H1 (cell line): ENCODE data around the gene CWC15. TPM values are rescaled to one million over a fixed set of nuclear protein-coding genes. Genes with fewer than 3 reads are reported as not detected.

Source experiments
- CTCF ChIA-PET: fragments of 300-600 bp; sonication (Branson Sonifier 250); formaldehyde crosslinking; loops from one replicate; lab custom pipeline; 2021; ENCODE audit not compliant: partially characterized antibody; lab: Charles Lee
- POLR2A ChIA-PET: fragments of 300-600 bp; sonication (Branson Sonifier 250); formaldehyde crosslinking; loops from one replicate; lab custom pipeline; 2021; ENCODE audit warnings: inconsistent platforms; ENCODE audit not compliant: partially characterized antibody; lab: Charles Lee
- DNase-seq, 2 experiments: peaks; one replicate each; pipeline versions ENCODE4 v3.0.0 to v3.0.0-alpha.2; 2010 to 2022; ENCODE audit warnings: low spot score in 2 of 2, low read depth in 1 of 2, mixed read lengths in 1 of 2
- FAIRE-seq: peaks from 2 replicates; lab custom pipeline; 2011; peaks lifted over from hg19 to GRCh38; lab: Jason Lieb, UNC
- H2AFZ ChIP-seq: 2 replicates; pipeline ENCODE4 v1.8.1; 2012; ENCODE audit warnings: low read length, inconsistent platforms
- H2AK5ac ChIP-seq: 2 replicates; pipeline ENCODE4 v1.6.1; 2013; ENCODE audit warnings: low read depth, low read length
- H2BK120ac ChIP-seq: replicated peaks from 2 replicates; pipeline ENCODE3; 2013; ENCODE audit warnings: low read depth, low read length, inconsistent platforms
- H2BK12ac ChIP-seq: 2 replicates; pipeline ENCODE4 v1.6.1; 2013; ENCODE audit warnings: low read depth, low read length
- H2BK15ac ChIP-seq: 2 replicates; pipeline ENCODE4 v1.6.1; 2013; ENCODE audit warnings: low read length
- H2BK20ac ChIP-seq: 2 replicates; pipeline ENCODE4 v1.6.1; 2013; ENCODE audit warnings: low read length
- H2BK5ac ChIP-seq: 2 replicates; pipeline ENCODE4 v1.6.1; 2013; ENCODE audit warnings: low read depth, low read length
- H3K14ac ChIP-seq: 2 replicates; pipeline ENCODE4 v1.6.1; 2013; ENCODE audit warnings: inconsistent platforms; ENCODE audit not compliant: insufficient read length
- H3K18ac ChIP-seq: 2 replicates; pipeline ENCODE4 v1.6.1; 2013; ENCODE audit warnings: low read length; ENCODE audit errors: extremely low read depth
- H3K23ac ChIP-seq: 2 replicates; pipeline ENCODE4 v1.6.1; 2013; ENCODE audit warnings: inconsistent platforms; ENCODE audit not compliant: insufficient read length
- H3K23me2 ChIP-seq: 2 replicates; pipeline ENCODE4 v1.6.1; 2013; ENCODE audit warnings: low read depth, low read length
- H3K27ac ChIP-seq: 2 replicates; pipeline ENCODE4 v1.6.1; 2011; ENCODE audit warnings: low read depth, low read length, inconsistent platforms
- H3K27me3 ChIP-seq, 4 experiments: replicated peaks in 1 of 4; 1 replicate in 1 of 4; 2 replicates in 3 of 4; pipeline versions ENCODE4 v1.6.1 to v1.8.1; 2011 to 2013; ENCODE audit warnings: low read length in 3 of 4, mild to moderate bottlenecking in 3 of 4, inconsistent platforms in 2 of 4, mixed read lengths in 2 of 4, moderate library complexity in 1 of 4; ENCODE audit not compliant: control insufficient read depth in 3 of 4, insufficient read depth in 3 of 4; ENCODE audit errors: extremely low read depth in 1 of 4
- H3K36me3 ChIP-seq, 4 experiments: 2 replicates each; pipeline versions ENCODE4 v1.6.1 to v1.8.1; 2011 to 2013; ENCODE audit warnings: mild to moderate bottlenecking in 4 of 4, low read length in 3 of 4, moderate library complexity in 2 of 4, control low read depth in 1 of 4, inconsistent platforms in 1 of 4; ENCODE audit not compliant: insufficient read depth in 4 of 4, control insufficient read depth in 2 of 4
- H3K4ac ChIP-seq: replicated peaks from 2 replicates; pipeline ENCODE3; 2013; ENCODE audit warnings: low read length, low read depth, mixed read lengths, inconsistent platforms; ENCODE audit not compliant: insufficient read length
- H3K4me1 ChIP-seq, 4 experiments: replicated peaks in 1 of 4; 1 replicate in 1 of 4; 2 replicates in 3 of 4; pipeline versions ENCODE4 v1.6.1 to v1.8.1; 2011 to 2013; ENCODE audit warnings: low read length in 3 of 4, inconsistent platforms in 2 of 4, mixed read lengths in 1 of 4; ENCODE audit not compliant: insufficient read depth in 4 of 4, control insufficient read depth in 3 of 4
- H3K4me2 ChIP-seq, 2 experiments: 2 replicates each; pipeline versions ENCODE4 v1.6.1 to v1.8.1; 2011 to 2013; ENCODE audit warnings: low read depth in 2 of 2, low read length in 2 of 2, control low read depth in 1 of 2, inconsistent platforms in 1 of 2, mild to moderate bottlenecking in 1 of 2; ENCODE audit not compliant: insufficient read depth in 1 of 2
- H3K4me3 ChIP-seq, 4 experiments: fragments of 200-600, 300-600 bp in 1 of 4; sonication (generic), shearing (Covaris generic), sonication (Bioruptor Twin) in 1 of 4; 2 replicates each; pipeline versions ENCODE4 v1.5.1 to v1.8.1; 2011 to 2016; ENCODE audit warnings: low read length in 4 of 4, low read depth in 3 of 4, control low read depth in 2 of 4, inconsistent platforms in 2 of 4, mild to moderate bottlenecking in 2 of 4, mixed read lengths in 1 of 4, moderate library complexity in 1 of 4; ENCODE audit not compliant: insufficient read depth in 2 of 4; ENCODE audit errors: extremely low read depth in 1 of 4
- H3K56ac ChIP-seq: replicated peaks from 2 replicates; pipeline ENCODE3; 2013; ENCODE audit warnings: low read depth, mild to moderate bottlenecking, mixed read lengths, low read length, inconsistent platforms; ENCODE audit not compliant: insufficient read length
- H3K79me1 ChIP-seq: 2 replicates; pipeline ENCODE4 v1.6.1; 2013; ENCODE audit warnings: low read depth, low read length, control low read depth
- H3K79me2 ChIP-seq, 2 experiments: 2 replicates each; pipeline versions ENCODE4 v1.6.1 to v1.8.1; 2012 to 2013; ENCODE audit warnings: low read length in 2 of 2, mild to moderate bottlenecking in 2 of 2, inconsistent platforms in 1 of 2; ENCODE audit not compliant: insufficient read depth in 2 of 2, control insufficient read depth in 1 of 2
- H3K9ac ChIP-seq, 4 experiments: replicated peaks in 1 of 4; 1 replicate in 1 of 4; 2 replicates in 3 of 4; pipeline versions ENCODE4 v1.6.1 to v1.8.1; 2011 to 2013; ENCODE audit warnings: low read depth in 3 of 4, low read length in 3 of 4, control low read depth in 2 of 4, mild to moderate bottlenecking in 2 of 4, moderate library complexity in 2 of 4, inconsistent platforms in 1 of 4; ENCODE audit errors: extremely low read depth in 1 of 4
- H3K9me3 ChIP-seq, 2 experiments: 2 replicates each; pipeline versions ENCODE4 v1.6.1 to v1.8.1; 2012 to 2013; ENCODE audit warnings: mild to moderate bottlenecking in 2 of 2, moderate library complexity in 2 of 2, control low read depth in 1 of 2, inconsistent platforms in 1 of 2, low read depth in 1 of 2, low read length in 1 of 2, mixed read lengths in 1 of 2; ENCODE audit not compliant: insufficient read depth in 2 of 2
- H4K20me1 ChIP-seq, 2 experiments: replicated peaks in 1 of 2; 2 replicates each; pipeline versions ENCODE3 to v1.8.1; 2011 to 2013; ENCODE audit warnings: inconsistent platforms in 2 of 2, low read length in 2 of 2, mild to moderate bottlenecking in 1 of 2; ENCODE audit not compliant: insufficient read depth in 2 of 2, control insufficient read depth in 1 of 2
- H4K5ac ChIP-seq: 2 replicates; pipeline ENCODE4 v1.6.1; 2013; ENCODE audit warnings: low read length, low read depth, mixed read lengths, inconsistent platforms; ENCODE audit not compliant: insufficient read length
- H4K8ac ChIP-seq: 2 replicates; pipeline ENCODE4 v1.8.0; 2013; ENCODE audit warnings: mild to moderate bottlenecking, moderate library complexity, low read length, inconsistent platforms; ENCODE audit not compliant: insufficient read depth; ENCODE audit errors: extremely low read depth
- H4K91ac ChIP-seq: replicated peaks from 2 replicates; pipeline ENCODE3; 2013; ENCODE audit warnings: low read length, mixed read lengths, inconsistent platforms; ENCODE audit not compliant: insufficient read length
- E2F6 ChIP-seq: IDR thresholded peaks from 2 replicates; pipeline ENCODE4 v1.6.1; 2012; ENCODE audit warnings: inconsistent platforms
- SP2 ChIP-seq: IDR thresholded peaks from 2 replicates; pipeline ENCODE4 v1.6.1; 2012; ENCODE audit warnings: mild to moderate bottlenecking, low read length, inconsistent platforms
- WGBS, 2 experiments: shearing (Covaris generic) in 1 of 2; methylation state at CpG; one replicate each; pipeline versions ENCODE4 v1.1.6 to v1.1.7; 2013 to 2015; ENCODE audit warnings: low lambda C conversion rate in 2 of 2, mixed read lengths in 2 of 2, inconsistent platforms in 1 of 2, low coverage in 1 of 2, missing lambda C conversion rate in 1 of 2; ENCODE audit not compliant: insufficient replicate concordance in 2 of 2, insufficient coverage in 1 of 2, insufficient read length in 1 of 2; ENCODE audit errors: extremely low coverage in 1 of 2, missing lambda C conversion rate in 1 of 2; 5-methylcytosine and 5-hydroxymethylcytosine counted together
- polyA plus RNA-seq, 7 experiments: library from polyadenylated mRNA; depleted of rRNA in 3 of 7; stranded (reverse) in 5 of 7; unstranded in 2 of 7; fragments of >200 nt in 5 of 7; fragments of 200-250 nt in 2 of 7; gene quantifications; 1 replicate in 5 of 7; 2 replicates in 1 of 7; 4 replicates in 1 of 7; pipeline versions ENCODE4 v1.2.1 to v1.2.3, GENCODE V29; 2011 to 2013; ENCODE audit warnings: missing spikeins in 2 of 7, mixed read lengths in 2 of 7
- total RNA-seq: library from RNA; stranded (reverse); fragmentation: NEBNext Ultra II Directional; extraction: Animal tissue kit (Norgen Biotek cat#: 25700); gene quantifications from 2 replicates; pipeline ENCODE4 v1.2.1, GENCODE V29; 2021

CWC15 gene
- total and polyA plus RNA-seq, 2 of the 8 experiments (the other 6 are each of a cell fraction or from before 2014, with no cell fraction given), result 15.7 to 59.4 TPM

DNA sequence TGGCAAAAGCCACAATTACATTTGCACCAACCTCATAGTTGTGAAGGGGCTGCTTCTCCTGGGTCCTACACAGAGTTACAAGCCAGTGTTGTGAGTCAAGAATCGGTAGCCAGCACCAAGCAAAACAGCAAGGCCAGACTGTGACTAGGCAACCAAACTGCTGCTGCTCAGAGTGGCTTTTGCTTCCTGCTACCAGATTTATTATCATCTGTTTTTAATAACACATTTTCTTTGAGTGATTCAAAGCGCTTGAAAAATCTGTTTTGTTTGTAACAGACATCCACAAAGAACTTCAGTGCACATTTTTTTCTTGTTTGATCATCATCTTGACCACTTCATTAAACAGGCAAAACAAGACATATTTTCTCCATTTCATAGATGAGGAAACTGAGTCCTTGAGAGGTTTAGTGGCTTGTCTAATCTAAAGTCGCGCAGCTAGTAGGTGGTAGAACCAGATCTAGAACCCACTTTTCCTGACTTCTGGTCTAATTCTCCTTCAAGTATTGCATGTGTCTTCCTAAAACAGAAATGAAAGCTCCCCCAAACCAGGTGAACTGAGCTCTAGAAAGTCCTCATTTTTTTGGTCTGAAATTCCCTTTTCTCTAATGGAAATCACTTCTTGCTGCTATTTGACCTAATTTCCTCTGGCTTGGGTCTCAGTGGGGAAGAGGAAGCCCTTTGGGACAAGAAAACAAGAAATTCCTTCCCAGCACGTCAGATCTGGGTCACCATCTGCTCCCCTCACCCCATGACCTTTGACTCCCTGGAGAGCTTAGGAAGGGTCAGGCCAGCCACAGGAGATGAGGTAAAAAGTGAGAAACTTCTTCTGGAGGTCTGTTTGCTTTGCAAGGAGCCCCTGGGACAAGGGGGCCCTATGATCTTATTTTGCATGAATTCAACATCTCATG is 39.9 kb downstream of the CWC15 start:
- ChIA-PET CTCF (interaction anchor here (0.7 kb wide), 1 partner anchor 1493 kb away, joined by 4 read pairs; no protein-coding TSS in a partner anchor), POLR2A (interaction anchor here (0.6 to 1.6 kb wide), 2 partner anchors 134 to 1138 kb away, joined by 3 read pairs; no protein-coding TSS in a partner anchor)
- Histone ChIP-seq H3K23me2 (no peaks in the 10 kb centered on the region; the same call in 1 of the 2 replicates), H4K91ac (no peak overlapping the region), H3K14ac (no peak overlapping the region), H3K79me2 (no peaks in the 10 kb centered on the region), H2AK5ac (no peak overlapping the region), H3K9me3 (no peaks in the 10 kb centered on the region), H3K9ac (no peak overlapping the region), H3K27me3 (no peaks in the 10 kb centered on the region), H3K4ac (no peak overlapping the region), H4K20me1 (no peaks in the 10 kb centered on the region), H3K4me1 (peaks cover 0 to 8% (median 4%) of the 10 kb centered on the region in 4 experiments; a peak in 3 of 7 replicates), H3K79me1 (no peaks in the 10 kb centered on the region; the same call in 1 of the 2 replicates), H2BK15ac (no peak overlapping the region), H3K56ac (no peak overlapping the region), H3K23ac (no peak overlapping the region), H2BK20ac (no peak overlapping the region), H2BK5ac (no peak overlapping the region), H4K5ac (no peak overlapping the region), H3K27ac (no peak overlapping the region), H3K4me2 (no peak overlapping the region; a peak in 1 of 4 replicates), H4K8ac (no peak overlapping the region), H3K18ac (no peak overlapping the region), H3K36me3 (no peaks in the 10 kb centered on the region), H3K4me3 (no peak overlapping the region), H2AFZ (no peak overlapping the region), H2BK12ac (no peak overlapping the region), H2BK120ac (no peak overlapping the region)
- WGBS, 2 experiments, result 61% methylated on average over 5 of the region's 5 CpGs; no CpG with 5 or more reads in 1 of the 2 experiments
- no peak for DNase-seq
- no peak for TF ChIP-seq E2F6
- no peak for TF ChIP-seq SP2
- no peak for FAIRE-seq
